Neural cell (in vitro differentiated cells): ENCODE results near the gene NPAS3.

ENCODE experiments used
- EP300 ChIP-seq: fragments of 450-650 bp; conservative IDR thresholded peaks from 2 replicates; pipeline ENCODE4 v1.6.1; 2014; ENCODE audit warnings: antibody characterized with exemption, mild to moderate bottlenecking, moderate library complexity; ENCODE audit not compliant: poor library complexity, severe bottlenecking
- EZH2 ChIP-seq: fragments of 200-600, 300-800 bp; shearing (Covaris generic), sonication (generic); IDR thresholded peaks from 2 replicates; pipeline ENCODE4 v1.6.1; 2014; ENCODE audit warnings: antibody characterized with exemption, low read length, borderline replicate concordance, mild to moderate bottlenecking; ENCODE audit not compliant: insufficient read depth, poor library complexity, severe bottlenecking
- MXI1 ChIP-seq: fragments of 450-650 bp; conservative IDR thresholded peaks from 2 replicates; pipeline ENCODE4 v1.6.1; 2014; ENCODE audit warnings: antibody characterized with exemption, mild to moderate bottlenecking; ENCODE audit not compliant: poor library complexity, severe bottlenecking
- POLR2AphosphoS5 ChIP-seq: IDR thresholded peaks from 2 replicates; pipeline ENCODE4 v1.6.1; 2012
- RAD21 ChIP-seq: fragments of 450-650 bp; conservative IDR thresholded peaks from 2 replicates; pipeline ENCODE4 v1.6.1; 2014; ENCODE audit warnings: antibody characterized with exemption, mild to moderate bottlenecking, moderate library complexity
- SMC3 ChIP-seq: fragments of 450-650 bp; conservative IDR thresholded peaks from 2 replicates; pipeline ENCODE4 v1.6.1; 2014; ENCODE audit warnings: antibody characterized with exemption, mild to moderate bottlenecking, moderate library complexity; ENCODE audit not compliant: poor library complexity
- TAF1 ChIP-seq: IDR thresholded peaks from 2 replicates; pipeline ENCODE4 v1.6.1; 2012; ENCODE audit warnings: low read depth
- TF ChIP-seq, protein P1 (sequence below): fragments of 450-650 bp; IDR thresholded peaks from 2 replicates; pipeline ENCODE4 v1.5.1; 2014; ENCODE audit warnings: antibody characterized with exemption, mild to moderate bottlenecking, moderate library complexity; ENCODE audit not compliant: poor library complexity, severe bottlenecking
- TF ChIP-seq, protein P2 (sequence below): IDR thresholded peaks from 2 replicates; pipeline ENCODE4 v1.6.1; 2012; ENCODE audit warnings: borderline replicate concordance

DNA sequence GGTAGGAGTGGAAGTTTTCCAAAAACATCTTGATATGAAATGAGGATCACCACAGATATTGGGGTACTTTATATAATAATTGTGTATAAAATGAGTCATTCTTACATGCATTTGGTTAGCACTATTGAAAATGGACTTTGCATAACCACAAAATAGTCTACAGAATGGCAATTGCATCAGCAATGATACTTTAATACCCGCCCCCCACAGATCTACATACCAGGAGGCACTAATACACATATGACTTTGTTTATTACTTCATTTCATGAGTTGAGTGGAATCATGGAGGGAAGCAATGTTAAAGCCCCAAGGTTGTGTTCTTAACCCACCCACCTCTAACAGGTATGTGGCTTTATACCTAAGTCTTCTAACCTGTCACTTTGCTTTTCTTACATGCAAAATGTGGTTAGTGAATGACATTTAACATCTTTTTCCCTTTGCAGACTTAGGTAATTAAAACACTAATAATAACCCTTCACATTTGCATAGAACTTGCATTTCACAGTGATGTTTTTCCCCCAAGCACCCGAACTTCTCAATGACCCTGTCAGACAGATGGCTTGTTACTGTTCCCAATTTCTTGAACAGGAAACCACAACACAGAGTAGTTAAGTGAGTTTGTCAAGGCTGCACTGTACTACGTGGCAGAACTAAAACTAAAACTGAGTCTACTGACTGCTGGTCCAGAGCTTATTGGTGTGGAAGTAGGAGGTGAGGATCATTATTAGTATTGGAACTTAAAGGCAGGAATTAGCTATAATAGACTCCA is 101.9 kb downstream of the NPAS3 start:
- TF ChIP-seq EZH2, result no peak
- TF ChIP-seq, protein P1, sequence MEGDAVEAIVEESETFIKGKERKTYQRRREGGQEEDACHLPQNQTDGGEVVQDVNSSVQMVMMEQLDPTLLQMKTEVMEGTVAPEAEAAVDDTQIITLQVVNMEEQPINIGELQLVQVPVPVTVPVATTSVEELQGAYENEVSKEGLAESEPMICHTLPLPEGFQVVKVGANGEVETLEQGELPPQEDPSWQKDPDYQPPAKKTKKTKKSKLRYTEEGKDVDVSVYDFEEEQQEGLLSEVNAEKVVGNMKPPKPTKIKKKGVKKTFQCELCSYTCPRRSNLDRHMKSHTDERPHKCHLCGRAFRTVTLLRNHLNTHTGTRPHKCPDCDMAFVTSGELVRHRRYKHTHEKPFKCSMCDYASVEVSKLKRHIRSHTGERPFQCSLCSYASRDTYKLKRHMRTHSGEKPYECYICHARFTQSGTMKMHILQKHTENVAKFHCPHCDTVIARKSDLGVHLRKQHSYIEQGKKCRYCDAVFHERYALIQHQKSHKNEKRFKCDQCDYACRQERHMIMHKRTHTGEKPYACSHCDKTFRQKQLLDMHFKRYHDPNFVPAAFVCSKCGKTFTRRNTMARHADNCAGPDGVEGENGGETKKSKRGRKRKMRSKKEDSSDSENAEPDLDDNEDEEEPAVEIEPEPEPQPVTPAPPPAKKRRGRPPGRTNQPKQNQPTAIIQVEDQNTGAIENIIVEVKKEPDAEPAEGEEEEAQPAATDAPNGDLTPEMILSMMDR, result no peak
- no peak for TF ChIP-seq SMC3
- no peak for TF ChIP-seq EP300
- no peak for TF ChIP-seq POLR2AphosphoS5
- no peak for TF ChIP-seq TAF1
- no peak for TF ChIP-seq RAD21
- TF ChIP-seq MXI1, result no peak
- TF ChIP-seq, protein P2, sequence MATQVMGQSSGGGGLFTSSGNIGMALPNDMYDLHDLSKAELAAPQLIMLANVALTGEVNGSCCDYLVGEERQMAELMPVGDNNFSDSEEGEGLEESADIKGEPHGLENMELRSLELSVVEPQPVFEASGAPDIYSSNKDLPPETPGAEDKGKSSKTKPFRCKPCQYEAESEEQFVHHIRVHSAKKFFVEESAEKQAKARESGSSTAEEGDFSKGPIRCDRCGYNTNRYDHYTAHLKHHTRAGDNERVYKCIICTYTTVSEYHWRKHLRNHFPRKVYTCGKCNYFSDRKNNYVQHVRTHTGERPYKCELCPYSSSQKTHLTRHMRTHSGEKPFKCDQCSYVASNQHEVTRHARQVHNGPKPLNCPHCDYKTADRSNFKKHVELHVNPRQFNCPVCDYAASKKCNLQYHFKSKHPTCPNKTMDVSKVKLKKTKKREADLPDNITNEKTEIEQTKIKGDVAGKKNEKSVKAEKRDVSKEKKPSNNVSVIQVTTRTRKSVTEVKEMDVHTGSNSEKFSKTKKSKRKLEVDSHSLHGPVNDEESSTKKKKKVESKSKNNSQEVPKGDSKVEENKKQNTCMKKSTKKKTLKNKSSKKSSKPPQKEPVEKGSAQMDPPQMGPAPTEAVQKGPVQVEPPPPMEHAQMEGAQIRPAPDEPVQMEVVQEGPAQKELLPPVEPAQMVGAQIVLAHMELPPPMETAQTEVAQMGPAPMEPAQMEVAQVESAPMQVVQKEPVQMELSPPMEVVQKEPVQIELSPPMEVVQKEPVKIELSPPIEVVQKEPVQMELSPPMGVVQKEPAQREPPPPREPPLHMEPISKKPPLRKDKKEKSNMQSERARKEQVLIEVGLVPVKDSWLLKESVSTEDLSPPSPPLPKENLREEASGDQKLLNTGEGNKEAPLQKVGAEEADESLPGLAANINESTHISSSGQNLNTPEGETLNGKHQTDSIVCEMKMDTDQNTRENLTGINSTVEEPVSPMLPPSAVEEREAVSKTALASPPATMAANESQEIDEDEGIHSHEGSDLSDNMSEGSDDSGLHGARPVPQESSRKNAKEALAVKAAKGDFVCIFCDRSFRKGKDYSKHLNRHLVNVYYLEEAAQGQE, result no peak
